CD14-positive monocyte (primary cell): ENCODE data around the gene TULP1. TPM values are rescaled to one million over a fixed set of nuclear protein-coding genes. Genes with fewer than 3 reads are reported as not detected.

Experiments used
- DNase-seq, 3 donors: peaks; one replicate each; pipeline ENCODE4 v3.0.0-alpha.2; 2011 to 2022
- H2AFZ ChIP-seq: 2 replicates; pipeline ENCODE4 v1.6.0; 2012; ENCODE audit warnings: mild to moderate bottlenecking, low read depth, low read length, inconsistent platforms; ENCODE audit not compliant: insufficient read depth, poor library complexity, severe bottlenecking
- H3K27ac ChIP-seq, 2 donors: 1 replicate in 1 of 2; 2 replicates in 1 of 2; pipeline ENCODE4 v1.5.1; 2012 to 2013; ENCODE audit warnings: low read length in 2 of 2, control low read depth in 1 of 2, inconsistent platforms in 1 of 2, low read depth in 1 of 2, mild to moderate bottlenecking in 1 of 2
- H3K27me3 ChIP-seq, 2 donors: one replicate each; pipeline versions ENCODE4 v1.6.0 to v1.6.1; 2011 to 2013; ENCODE audit warnings: low read length in 2 of 2; ENCODE audit not compliant: control insufficient read depth in 2 of 2, insufficient read depth in 2 of 2
- H3K36me3 ChIP-seq, 2 donors: replicated peaks in 1 of 2; 1 replicate in 1 of 2; 2 replicates in 1 of 2; pipeline versions ENCODE4 v1.5.1 to v1.6.1; 2012 to 2013; ENCODE audit warnings: low read length in 2 of 2, control low read depth in 1 of 2, inconsistent platforms in 1 of 2, mild to moderate bottlenecking in 1 of 2; ENCODE audit not compliant: insufficient read depth in 2 of 2, control insufficient read depth in 1 of 2
- H3K4me1 ChIP-seq, 2 donors: 1 replicate in 1 of 2; 2 replicates in 1 of 2; pipeline versions ENCODE4 v1.5.1 to v1.6.1; 2012 to 2013; ENCODE audit warnings: low read length in 2 of 2, control low read depth in 1 of 2, inconsistent platforms in 1 of 2, mild to moderate bottlenecking in 1 of 2, moderate library complexity in 1 of 2; ENCODE audit not compliant: insufficient read depth in 2 of 2, control insufficient read depth in 1 of 2
- H3K4me2 ChIP-seq: replicated peaks from 2 replicates; pipeline ENCODE3; 2012; ENCODE audit warnings: low read length, moderate library complexity, mild to moderate bottlenecking; ENCODE audit not compliant: poor library complexity, severe bottlenecking; ENCODE audit errors: extremely low read depth
- H3K4me3 ChIP-seq, 3 experiments: fragments of 200-600 bp in 1 of 3; sonication (generic) in 1 of 3; replicated peaks in 1 of 3; 1 replicate in 2 of 3; 2 replicates in 1 of 3; pipeline ENCODE4 v1.5.1; 2011 to 2013; ENCODE audit warnings: low read length in 3 of 3, mild to moderate bottlenecking in 3 of 3, control low read depth in 2 of 3, low read depth in 2 of 3, inconsistent platforms in 1 of 3, moderate library complexity in 1 of 3
- H3K79me2 ChIP-seq: 2 replicates; pipeline ENCODE4 v1.6.0; 2012; ENCODE audit warnings: mild to moderate bottlenecking, control low read depth, inconsistent platforms, low read length, moderate library complexity; ENCODE audit not compliant: insufficient read depth
- H3K9ac ChIP-seq: 2 replicates; pipeline ENCODE4 v1.6.0; 2017; ENCODE audit warnings: low read length, mild to moderate bottlenecking; ENCODE audit not compliant: insufficient read depth, poor library complexity, severe bottlenecking
- H3K9me3 ChIP-seq, 2 donors: replicated peaks in 1 of 2; 1 replicate in 1 of 2; 2 replicates in 1 of 2; pipeline versions ENCODE4 v1.5.1 to v1.6.1; 2012 to 2013; ENCODE audit warnings: low read length in 2 of 2, control low read depth in 1 of 2; ENCODE audit not compliant: control insufficient read depth in 1 of 2, insufficient read depth in 1 of 2
- H4K20me1 ChIP-seq: 2 replicates; pipeline ENCODE4 v1.6.0; 2012; ENCODE audit warnings: mild to moderate bottlenecking, low read length, control low read depth, moderate library complexity; ENCODE audit not compliant: insufficient read depth
- H3K27ac Mint-ChIP-seq, 7 donors: one replicate each; pipeline ENCODE4 v1.8.0; 2020; ENCODE audit warnings: mild to moderate bottlenecking in 7 of 7, mixed read lengths in 7 of 7, moderate library complexity in 6 of 7, inconsistent platforms in 2 of 7
- H3K27me3 Mint-ChIP-seq, 3 donors: one replicate each; pipeline ENCODE4 v1.8.0; 2021 to 2022; ENCODE audit warnings: low read depth in 3 of 3, mild to moderate bottlenecking in 3 of 3, mixed read lengths in 3 of 3, moderate library complexity in 3 of 3, inconsistent platforms in 1 of 3
- H3K36me3 Mint-ChIP-seq, 2 donors: one replicate each; pipeline ENCODE4 v1.8.0; 2020; ENCODE audit warnings: mixed read lengths in 2 of 2, inconsistent platforms in 1 of 2, mild to moderate bottlenecking in 1 of 2
- H3K4me1 Mint-ChIP-seq: one replicate; pipeline ENCODE4 v1.8.0; 2020; ENCODE audit warnings: mild to moderate bottlenecking, mixed read lengths
- H3K4me3 Mint-ChIP-seq, 2 donors: one replicate each; pipeline ENCODE4 v1.8.0; 2020; ENCODE audit warnings: mild to moderate bottlenecking in 2 of 2, mixed read lengths in 2 of 2, moderate library complexity in 1 of 2
- H3K9me3 Mint-ChIP-seq, 7 donors: one replicate each; pipeline ENCODE4 v1.8.0; 2020 to 2022; ENCODE audit warnings: mixed read lengths in 7 of 7, mild to moderate bottlenecking in 6 of 7, moderate library complexity in 6 of 7, inconsistent platforms in 2 of 7
- CTCF ChIP-seq: fragments of 200-600 bp; IDR thresholded peaks from one replicate; pipeline ENCODE4 v1.8.0; 2022; ENCODE audit warnings: antibody characterized with exemption, mild to moderate bottlenecking
- WGBS: methylation state at CpG from one replicate; pipeline ENCODE4 v1.1.5; 2013; ENCODE audit warnings: missing lambda C conversion rate; ENCODE audit not compliant: insufficient coverage; 5-methylcytosine and 5-hydroxymethylcytosine counted together
- intact Hi-C, 2 donors: fragments of 100-400 bp; cut with micrococcal nuclease; formaldehyde crosslinking; loops; one replicate each; pipeline versions ENCODE4 v1.15.0 to v1.15.1; 2023
- polyA plus RNA-seq, 3 donors: library from polyadenylated mRNA; depleted of rRNA in 1 of 3; unstranded in 2 of 3; stranded (reverse) in 1 of 3; fragments of 300-500 nt in 2 of 3; fragments of >200 nt in 1 of 3; fragmentation: Illumina TruSeq in 2 of 3; gene quantifications; 1 replicate in 2 of 3; 2 replicates in 1 of 3; pipeline ENCODE4 v1.2.3, GENCODE V29; 2012 to 2021

The TULP1 gene
- polyA plus RNA-seq, 3 donors: not detected

GRCh38 chr6:35486005-35486925, 26.4 kb downstream of the TULP1 start:
- no peak overlapping the region for H2AFZ ChIP-seq
- peaks cover 0 to 2% (median 0%) of the 10 kb centered on the region in 7 donors for H3K9me3 Mint-ChIP-seq
- H3K27me3 ChIP-seq: peaks cover 0 to 17% of the 10 kb centered on the region in 2 donors
- H3K4me2 ChIP-seq: no peak overlapping the region
- H3K9ac ChIP-seq: no peak overlapping the region
- no peaks in the 10 kb centered on the region for H3K36me3 Mint-ChIP-seq
- no peak overlapping the region for H3K27ac Mint-ChIP-seq
- no peak for TF ChIP-seq CTCF
- H3K4me3 ChIP-seq: no peak overlapping the region
- H3K4me3 Mint-ChIP-seq: no peak overlapping the region
- 93% methylated on average over 54 of the region's 61 CpGs for WGBS
- H3K4me1 Mint-ChIP-seq: peaks cover 16% of the 10 kb centered on the region
- H3K27ac ChIP-seq: no peak overlapping the region
- no peak for DNase-seq
- peaks cover 11 to 12% of the 10 kb centered on the region in 2 donors for H3K4me1 ChIP-seq
- no peaks in the 10 kb centered on the region for H3K9me3 ChIP-seq
- no peaks in the 10 kb centered on the region for H3K36me3 ChIP-seq
- H4K20me1 ChIP-seq: no peaks in the 10 kb centered on the region
- intact Hi-C loops: no loop called here
- peaks cover 19 to 31% (median 21%) of the 10 kb centered on the region in 3 donors for H3K27me3 Mint-ChIP-seq
- no peaks in the 10 kb centered on the region for H3K79me2 ChIP-seq

- H3K27ac Mint-ChIP-seq: no peak overlapping the region
- no peak for DNase-seq
- H3K27me3 Mint-ChIP-seq: peaks cover 11 to 25% (median 13%) of the 10 kb centered on the region in 3 donors
- no peak overlapping the region for H3K4me3 Mint-ChIP-seq
- H3K9me3 Mint-ChIP-seq: no peaks in the 10 kb centered on the region
- intact Hi-C loops: no loop called here
- no peaks in the 10 kb centered on the region for H4K20me1 ChIP-seq
- no peak for TF ChIP-seq CTCF
- H3K9me3 ChIP-seq: no peaks in the 10 kb centered on the region
- no peak overlapping the region for H3K27ac ChIP-seq
- no peak overlapping the region for H3K9ac ChIP-seq
- no peak overlapping the region for H3K4me3 ChIP-seq
- H3K27me3 ChIP-seq: peaks cover 0 to 9% of the 10 kb centered on the region in 2 donors
- no peaks in the 10 kb centered on the region for H3K79me2 ChIP-seq
- H3K4me1 ChIP-seq: peaks cover 11 to 12% of the 10 kb centered on the region in 2 donors
- H3K4me2 ChIP-seq: no peak overlapping the region
- no peak overlapping the region for H2AFZ ChIP-seq
- no peaks in the 10 kb centered on the region for H3K36me3 Mint-ChIP-seq
- H3K36me3 ChIP-seq: no peaks in the 10 kb centered on the region
- peaks cover 16% of the 10 kb centered on the region for H3K4me1 Mint-ChIP-seq
- 93% methylated on average over 4 of the region's 11 CpGs for WGBS
Observed at GRCh38 chr6:35485402-35485877, 27.3 kb downstream of the TULP1 start.
